Activated CD4-positive, CD25-positive, alpha-beta regulatory T cell treated with anti-CD3 and anti-CD28 coated beads, Interleukin-2, amount 50 U/mL, for 24 hours (primary cell): ENCODE measurements around the gene PDPR.
A peak's percentile ranks its signal among the peaks of the same experiment; 100 is the strongest.
"Not testable (repeated sequence)": the region's sequence is repeated elsewhere in the genome, so short reads cannot be mapped to it uniquely, and the experiment has no call there.

Source experiments
- ATAC-seq, 2 donors: fragments of 150-1000 bp; cut with Tn5 transposase; one replicate each; pipeline ENCODE4 v1.10.0; 2021; ENCODE audit warnings: mild to moderate bottlenecking in 1 of 2, moderate library complexity in 1 of 2

PDPR gene

GRCh38 chr16:70135796-70136195 is 21.7 kb downstream of the PDPR start:
- ATAC-seq: not testable (repeated sequence)

- not testable (repeated sequence) for ATAC-seq
Observed at GRCh38 chr16:70136595-70136994, 22.5 kb downstream of the PDPR start.

GRCh38 chr16:70142739-70143138 is 28.6 kb downstream of the PDPR start:
- not testable (repeated sequence) for ATAC-seq

GRCh38 chr16:70143231-70143895 is 29.2 kb downstream of the PDPR start:
- ATAC-seq: not testable (repeated sequence)

GRCh38 chr16:70147853-70148252 is 33.7 kb downstream of the PDPR start:
- not testable (repeated sequence) for ATAC-seq

GRCh38 chr16:70148453-70148852 is 34.3 kb downstream of the PDPR start:
- not testable (repeated sequence) for ATAC-seq

- not testable (repeated sequence) for ATAC-seq
Observed at GRCh38 chr16:70149296-70149695, 35.2 kb downstream of the PDPR start.

- ATAC-seq: no peak
Observed at GRCh38 chr16:70151391-70151790, 37.3 kb downstream of the PDPR start.

GRCh38 chr16:70151941-70152509 is 37.9 kb downstream of the PDPR start:
- no peak for ATAC-seq

GRCh38 chr16:70152578-70153302 is 38.6 kb downstream of the PDPR start:
- no peak for ATAC-seq

- not testable (repeated sequence) for ATAC-seq
Observed at GRCh38 chr16:70154736-70155135, 40.6 kb downstream of the PDPR start.

GRCh38 chr16:70156207-70156978 is 42.3 kb downstream of the PDPR start:
- no peak for ATAC-seq

GRCh38 chr16:70157105-70157476 is 43.0 kb downstream of the PDPR start:
- no peak for ATAC-seq

GRCh38 chr16:70157477-70158260 is 43.5 kb downstream of the PDPR start:
- peak in 1 of 2 donors; percentile 7 for ATAC-seq

GRCh38 chr16:70158261-70158939 is 44.3 kb downstream of the PDPR start:
- ATAC-seq: no peak

- no peak for ATAC-seq
Observed at GRCh38 chr16:70159355-70160348, 45.5 kb downstream of the PDPR start.

GRCh38 chr16:70160388-70160787 is 46.3 kb downstream of the PDPR start:
- no peak for ATAC-seq

GRCh38 chr16:70160821-70161220 is 46.7 kb downstream of the PDPR start:
- no peak for ATAC-seq

GRCh38 chr16:70161350-70161749 is 47.2 kb downstream of the PDPR start:
- ATAC-seq: no peak

- no peak for ATAC-seq
Observed at GRCh38 chr16:70162041-70162451, 47.9 kb downstream of the PDPR start.
